SK-N-SH (cell line): ENCODE data around the gene CTNS. TPM values are rescaled to one million over a fixed set of nuclear protein-coding genes. Genes with fewer than 3 reads are reported as not detected.

Experiments used
- CTCF ChIA-PET: fragments of 300-600, 350-600 bp; formaldehyde crosslinking; extraction: SDS; loops from one replicate; lab custom pipeline; 2021; lab: Yijun Ruan, JAX
- POLR2A ChIA-PET: fragments of 350-600 bp; sonication (Branson Sonifier 250); formaldehyde crosslinking; extraction: SDS; loops from one replicate; lab custom pipeline; 2020; ENCODE audit warnings: antibody characterized with exemption, inconsistent platforms; lab: Yijun Ruan, JAX
- DNase-seq: peaks from one replicate; pipeline ENCODE4 v3.0.0; 2012
- H2AFZ ChIP-seq: fragments of 200-600 bp; sonication (generic); 2 replicates; pipeline ENCODE4 v1.8.1; 2016; ENCODE audit warnings: antibody characterized with exemption, mild to moderate bottlenecking, low read depth
- H3F3A ChIP-seq: fragments of 200-600 bp; sonication (generic); replicated peaks from 2 replicates; pipeline ENCODE3; 2016; ENCODE audit warnings: antibody characterized with exemption, mild to moderate bottlenecking; ENCODE audit not compliant: insufficient read depth
- H3K27ac ChIP-seq, 2 experiments: fragments of 200-500 bp in 1 of 2; fragments of 200-600 bp in 1 of 2; sonication (Bioruptor generic) in 1 of 2; sonication (generic), shearing (Covaris generic) in 1 of 2; 2 replicates each; pipeline versions ENCODE4 v1.5.1 to v1.6.1; 2014 to 2016; ENCODE audit warnings: low read depth in 2 of 2, inconsistent platforms in 1 of 2, low read length in 1 of 2, mild to moderate bottlenecking in 1 of 2, mixed read lengths in 1 of 2
- H3K27me3 ChIP-seq: fragments of 200-600 bp; sonication (generic), shearing (Covaris generic); 2 replicates; pipeline ENCODE4 v1.6.1; 2016; ENCODE audit warnings: mixed run types; ENCODE audit not compliant: insufficient read depth
- H3K36me3 ChIP-seq, 2 experiments: fragments of 200-500 bp in 1 of 2; fragments of 200-600 bp in 1 of 2; sonication (Bioruptor generic) in 1 of 2; sonication (generic) in 1 of 2; replicated peaks in 1 of 2; 2 replicates each; pipeline versions ENCODE3 to v1.5.1; 2014 to 2016; ENCODE audit warnings: low read length in 1 of 2, mild to moderate bottlenecking in 1 of 2; ENCODE audit not compliant: insufficient read depth in 2 of 2, control insufficient read depth in 1 of 2
- H3K4me1 ChIP-seq, 2 experiments: fragments of 200-500 bp in 1 of 2; fragments of 200-600 bp in 1 of 2; sonication (Bioruptor generic) in 1 of 2; sonication (generic), shearing (Covaris generic) in 1 of 2; 2 replicates each; pipeline versions ENCODE4 v1.5.1 to v1.6.1; 2014 to 2016; ENCODE audit warnings: low read depth in 1 of 2, low read length in 1 of 2, mixed run types in 1 of 2; ENCODE audit not compliant: insufficient read depth in 2 of 2, control insufficient read depth in 1 of 2
- H3K4me2 ChIP-seq: fragments of 200-600 bp; sonication (generic), shearing (Covaris generic); 2 replicates; pipeline ENCODE4 v1.6.1; 2017; ENCODE audit warnings: mixed run types
- H3K4me3 ChIP-seq, 2 experiments: fragments of 200-500 bp in 1 of 2; fragments of 200-600 bp in 1 of 2; sonication (Bioruptor generic) in 1 of 2; sonication (generic), shearing (Covaris generic) in 1 of 2; 2 replicates each; pipeline versions ENCODE4 v1.5.1 to v1.8.1; 2014 to 2016; ENCODE audit warnings: low read depth in 2 of 2, inconsistent platforms in 1 of 2, low read length in 1 of 2, mild to moderate bottlenecking in 1 of 2, mixed read lengths in 1 of 2, moderate library complexity in 1 of 2
- H3K79me2 ChIP-seq: fragments of 200-600 bp; sonication (generic); 2 replicates; pipeline ENCODE4 v1.8.1; 2017; ENCODE audit warnings: mild to moderate bottlenecking; ENCODE audit not compliant: insufficient read depth
- H3K9ac ChIP-seq: fragments of 200-600 bp; sonication (generic); 2 replicates; pipeline ENCODE4 v1.6.1; 2017; ENCODE audit warnings: mixed run types
- H3K9me2 ChIP-seq: fragments of 200-600 bp; sonication (generic); 2 replicates; pipeline ENCODE4 v1.6.1; 2017; ENCODE audit warnings: mixed run types
- H3K9me3 ChIP-seq: fragments of 200-600 bp; sonication (generic); 2 replicates; pipeline ENCODE4 v1.6.1; 2017; ENCODE audit warnings: mixed run types, mild to moderate bottlenecking, moderate library complexity
- H4K20me1 ChIP-seq: fragments of 200-600 bp; sonication (generic); 2 replicates; pipeline ENCODE4 v1.6.1; 2017; ENCODE audit warnings: mild to moderate bottlenecking, mixed run types; ENCODE audit not compliant: insufficient read depth
- ELF1 ChIP-seq: IDR thresholded peaks from 2 replicates; pipeline ENCODE4 v1.4.0; 2012
- EP300 ChIP-seq, 2 experiments: IDR thresholded peaks; 2 replicates each; pipeline versions ENCODE4 v1.4.0 to v1.6.1; 2012; ENCODE audit warnings: borderline replicate concordance in 1 of 2, low read depth in 1 of 2, low read length in 1 of 2
- GABPA ChIP-seq: IDR thresholded peaks from 2 replicates; pipeline ENCODE4 v1.4.0; 2012; ENCODE audit warnings: low read depth, mild to moderate bottlenecking
- GATA2 ChIP-seq: sonication (generic); formaldehyde crosslinking; IDR thresholded peaks from 2 replicates; pipeline ENCODE4 v1.5.0; 2020; ENCODE audit warnings: mild to moderate bottlenecking, missing genetic modification reagents
- JUND ChIP-seq: IDR thresholded peaks from 2 replicates; pipeline ENCODE4 v1.4.0; 2012
- NFIC ChIP-seq: IDR thresholded peaks from 2 replicates; pipeline ENCODE4 v1.4.0; 2012; ENCODE audit warnings: borderline replicate concordance
- NRF1 ChIP-seq: IDR thresholded peaks from 2 replicates; pipeline ENCODE4 v1.6.1; 2012; ENCODE audit warnings: low read depth, mild to moderate bottlenecking, low read length
- PBX3 ChIP-seq: IDR thresholded peaks from 2 replicates; pipeline ENCODE4; 2012
- RCOR1 ChIP-seq: fragments of 150-350 bp; IDR thresholded peaks from 2 replicates; pipeline ENCODE4 v1.6.1; 2017; ENCODE audit warnings: antibody characterized with exemption, low read length
- REST ChIP-seq: IDR thresholded peaks from 2 replicates; pipeline ENCODE4 v1.6.1; 2012; ENCODE audit warnings: mild to moderate bottlenecking, low read depth, low read length, moderate library complexity
- RFX5 ChIP-seq: IDR thresholded peaks from 2 replicates; pipeline ENCODE4 v1.6.1; 2012; ENCODE audit warnings: mild to moderate bottlenecking, improper control_type of control experiment, low read length
- RXRA ChIP-seq: IDR thresholded peaks from 2 replicates; pipeline ENCODE4 v1.4.0; 2012; ENCODE audit warnings: low read depth, mild to moderate bottlenecking, borderline replicate concordance
- SIN3A ChIP-seq: IDR thresholded peaks from 2 replicates; pipeline ENCODE4 v1.6.1; 2012; ENCODE audit warnings: low read depth, mild to moderate bottlenecking, low read length, moderate library complexity, borderline replicate concordance
- TAF1 ChIP-seq: IDR thresholded peaks from 2 replicates; pipeline ENCODE4 v1.6.1; 2012; ENCODE audit warnings: low read depth, mild to moderate bottlenecking, low read length, moderate library complexity, borderline replicate concordance
- TCF12 ChIP-seq: IDR thresholded peaks from 2 replicates; pipeline ENCODE4 v1.4.0; 2012
- USF2 ChIP-seq: fragments of 150-350 bp; IDR thresholded peaks from 2 replicates; pipeline ENCODE4 v1.6.1; 2017; ENCODE audit warnings: antibody characterized with exemption, low read length, low read depth, borderline replicate concordance
- YY1 ChIP-seq: IDR thresholded peaks from 2 replicates; pipeline ENCODE4 v1.4.0; 2012; ENCODE audit warnings: low read depth, mild to moderate bottlenecking
- WGBS: methylation state at CpG from one replicate; pipeline ENCODE4 v1.1.6; 2017; ENCODE audit warnings: low lambda C conversion rate; 5-methylcytosine and 5-hydroxymethylcytosine counted together
- polyA plus RNA-seq, 3 experiments: library from polyadenylated mRNA; depleted of rRNA; stranded (reverse); fragments of >200 nt; gene quantifications; 2 replicates each; pipeline ENCODE4 v1.2.3, GENCODE V29; 2012

Gene CTNS
- polyA plus RNA-seq, 1 of the 3 experiments (the other 2 are of a cell fraction) = 8.2 TPM

GRCh38 chr17:3690094-3690715, 53.6 kb downstream of the CTNS start:
- no peak overlapping the region for H3K4me3 ChIP-seq
- 92% methylated on average over 13 of the region's 22 CpGs for WGBS
- no peak overlapping the region for H3K9ac ChIP-seq
- TF ChIP-seq JUND = no peak
- TF ChIP-seq EP300 (IDR thresholded peaks at IDR 0.05; ENCODE audit: borderline replicate concordance in 1 of 2, low read depth in 1 of 2, low read length in 1 of 2) = no peak
- no peak for TF ChIP-seq TCF12
- TF ChIP-seq NRF1 = no peak
- TF ChIP-seq RFX5 = no peak
- no peak for TF ChIP-seq SIN3A
- no peak for TF ChIP-seq ELF1
- TF ChIP-seq TAF1 = no peak
- TF ChIP-seq YY1 = no peak
- TF ChIP-seq NFIC = no peak
- TF ChIP-seq RCOR1 = no peak
- no peak for TF ChIP-seq RXRA
- TF ChIP-seq USF2 = no peak
- no peak for TF ChIP-seq REST
- no peak for TF ChIP-seq PBX3
- TF ChIP-seq GABPA = no peak
- no peak for TF ChIP-seq GATA2 (CRISPR knock-in tag)
- POLR2A ChIA-PET = no interaction called here
- CTCF ChIA-PET = no interaction called here
- H3K27ac ChIP-seq = no peak overlapping the region
- DNase-seq = no peak
- peaks cover 0 to 7% of the 10 kb centered on the region in 2 experiments; a peak in 1 of 4 replicates for H3K4me1 ChIP-seq
- no peaks in the 10 kb centered on the region for H3K9me2 ChIP-seq
- H3F3A ChIP-seq = no peaks in the 10 kb centered on the region
- H3K27me3 ChIP-seq = no peaks in the 10 kb centered on the region
- no peak overlapping the region for H3K4me2 ChIP-seq
- H4K20me1 ChIP-seq = no peaks in the 10 kb centered on the region
- H3K9me3 ChIP-seq = no peaks in the 10 kb centered on the region
- no peaks in the 10 kb centered on the region for H3K79me2 ChIP-seq
- H3K36me3 ChIP-seq = no peaks in the 10 kb centered on the region
- H2AFZ ChIP-seq = no peak overlapping the region
